Heart right ventricle (tissue), 16 donors: ENCODE measurements around the gene PCED1A. TPM values are rescaled to one million over a fixed set of nuclear protein-coding genes. Genes with fewer than 3 reads are reported as not detected.

Experiments
- ATAC-seq, 8 donors: fragments of 200-7000 bp; cut with Tn5 transposase; one replicate each; pipeline ENCODE4 v1.9.1; 2020; ENCODE audit warnings: mild to moderate bottlenecking in 8 of 8, moderate library complexity in 8 of 8, moderate number of reproducible peaks in 1 of 8
- DNase-seq, 2 donors: peaks; one replicate each; pipeline ENCODE4 v3.0.0-alpha.2; 2020
- H3K27ac ChIP-seq, 10 donors: fragments of 200-600 bp; sonication (generic) in 2 of 10; one replicate each; pipeline versions ENCODE4 v1.5.0 to v1.8.0; 2020 to 2022; ENCODE audit warnings: mild to moderate bottlenecking in 3 of 10
- H3K27me3 ChIP-seq, 7 donors: fragments of 200-600 bp; one replicate each; pipeline ENCODE4 v1.8.0; 2021 to 2022; ENCODE audit warnings: mild to moderate bottlenecking in 2 of 7
- H3K36me3 ChIP-seq, 9 donors: fragments of 200-600 bp; sonication (generic) in 1 of 9; one replicate each; pipeline versions ENCODE4 v1.5.0 to v1.8.0; 2020 to 2022; ENCODE audit warnings: mild to moderate bottlenecking in 2 of 9
- H3K4me1 ChIP-seq, 9 donors: fragments of 200-600 bp; sonication (generic) in 1 of 9; one replicate each; pipeline versions ENCODE4 v1.5.0 to v1.8.0; 2020 to 2022; ENCODE audit warnings: mild to moderate bottlenecking in 4 of 9
- H3K4me3 ChIP-seq, 10 donors: fragments of 200-600 bp; sonication (generic) in 2 of 10; one replicate each; pipeline versions ENCODE4 v1.5.0 to v1.8.0; 2020 to 2022; ENCODE audit warnings: mild to moderate bottlenecking in 7 of 10, moderate library complexity in 2 of 10
- H3K9me3 ChIP-seq, 11 donors: fragments of 200-600 bp in 10 of 11; sonication (generic) in 2 of 11; one replicate each; pipeline versions ENCODE4 v1.5.0 to v1.8.0; 2013 to 2022; ENCODE audit warnings: mild to moderate bottlenecking in 2 of 11, control low read depth in 1 of 11, moderate library complexity in 1 of 11
- WGBS, 2 donors: extraction: QIAGEN DNeasy Blood & Tissue Kit; methylation state at CpG; one replicate each; pipeline ENCODE4 v1.1.7; 2013; ENCODE audit warnings: inconsistent platforms in 1 of 2; 5-methylcytosine and 5-hydroxymethylcytosine counted together
- intact Hi-C, 10 donors: fragments of 100-400 bp; cut with DNase I; formaldehyde crosslinking; loops; one replicate each; pipeline versions ENCODE4 v1.11.1 to v1.14.2; 2022
- long read RNA-seq, 3 donors: library from polyadenylated mRNA; unstranded; transcript quantifications; one replicate each; pipeline ENCODE4 v2.0.0, GENCODE V29; 2020 to 2021
- polyA plus RNA-seq, 2 donors: library from polyadenylated mRNA; stranded (reverse); fragments of 200-250 nt; gene quantifications; one replicate each; pipeline ENCODE4 v1.2.3, GENCODE V29; 2013
- total RNA-seq, 10 donors: library from RNA; stranded (reverse); fragmentation: NEBNext Ultra II Directional in 3 of 10; extraction: Animal tissue kit (Norgen Biotek cat#: 25700) in 3 of 10; gene quantifications; one replicate each; pipeline versions ENCODE4 v1.2.1 to v1.2.4, GENCODE V29; 2021 to 2023
- TF ChIP-seq, protein P1 (sequence below), 9 donors: fragments of 200-600 bp; sonication (generic) in 2 of 9; IDR thresholded peaks; one replicate each; pipeline versions ENCODE4 v1.5.0 to v1.8.0; 2021 to 2022; ENCODE audit warnings: antibody characterized with exemption in 9 of 9, mild to moderate bottlenecking in 5 of 9, moderate library complexity in 1 of 9
- donor health status: Arrhythmogenic right ventricular cardiomyopathy.
- donor health status: ischemic (EF 13 %, LVEDD 7.1; RV severe dilation, severe dysfunction).
- donor health status: healthy with polysubstance abuse.
- donor health status: DM: no; HTN: yes; CAD: no.
- donor health status: DM: no; HTN: no; CAD: no.
- donor health status: ischemic (EF 25% LVEDD 6.9; RV normal size, moderate dysfunction).
- donor health status: ischemic (EF 25% LVEDD 5.7; RV mildly dilated, moderate dysfunction).
- donor health status: healthy.
- donor health status: DM: yes; HTN: yes; CAD: no.
- donor health status: Ischemic cardiomyopathy.
- donor health status: ischemic (EF 35%, LVEDD 5.7; RV mildly dilated, moderate dysfunction).
- donor health status: nonischemic (EF 11% LVEDD 7.7; RV severe dilation, severe dysfunction).
- donor health status: DM: yes; HTN: yes; CAD: no.
- donor health status: PGD.
- donor health status: ischemic (EF 29% LVEDD 5.4; RV normal size, mild dysfunction).
- donor health status: nonischemic (EF 23%, LVEDD 6.1; RV moderate dilation, normal function).

PCED1A gene, protein sequence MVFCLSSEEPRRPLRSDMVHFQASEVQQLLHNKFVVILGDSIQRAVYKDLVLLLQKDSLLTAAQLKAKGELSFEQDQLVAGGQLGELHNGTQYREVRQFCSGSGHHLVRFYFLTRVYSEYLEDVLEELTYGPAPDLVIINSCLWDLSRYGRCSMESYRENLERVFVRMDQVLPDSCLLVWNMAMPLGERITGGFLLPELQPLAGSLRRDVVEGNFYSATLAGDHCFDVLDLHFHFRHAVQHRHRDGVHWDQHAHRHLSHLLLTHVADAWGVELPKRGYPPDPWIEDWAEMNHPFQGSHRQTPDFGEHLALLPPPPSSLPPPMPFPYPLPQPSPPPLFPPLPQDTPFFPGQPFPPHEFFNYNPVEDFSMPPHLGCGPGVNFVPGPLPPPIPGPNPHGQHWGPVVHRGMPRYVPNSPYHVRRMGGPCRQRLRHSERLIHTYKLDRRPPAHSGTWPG
- 10 to 100 TPM in 3 of 10 donors, 1 to 10 TPM in 7; 4.5 to 11.9 (median 6.5) TPM for total RNA-seq
- polyA plus RNA-seq, result 10 to 100 TPM; 10.3 to 36.9 TPM
- long read RNA-seq, donor 1, partial matches to known transcripts, result 1 of 9 reads
- long read RNA-seq, donor 1, other reads (novel, unspliced or antisense), result 7 of 9 reads
- long read RNA-seq, donor 2, partial matches to known transcripts, result 3 of 7 reads
- long read RNA-seq, donor 2, other reads (novel, unspliced or antisense), result 3 of 7 reads
- long read RNA-seq, donor 3, partial matches to known transcripts, result 0 of 6 reads
- long read RNA-seq, donor 3, other reads (novel, unspliced or antisense), result 6 of 6 reads

DNA sequence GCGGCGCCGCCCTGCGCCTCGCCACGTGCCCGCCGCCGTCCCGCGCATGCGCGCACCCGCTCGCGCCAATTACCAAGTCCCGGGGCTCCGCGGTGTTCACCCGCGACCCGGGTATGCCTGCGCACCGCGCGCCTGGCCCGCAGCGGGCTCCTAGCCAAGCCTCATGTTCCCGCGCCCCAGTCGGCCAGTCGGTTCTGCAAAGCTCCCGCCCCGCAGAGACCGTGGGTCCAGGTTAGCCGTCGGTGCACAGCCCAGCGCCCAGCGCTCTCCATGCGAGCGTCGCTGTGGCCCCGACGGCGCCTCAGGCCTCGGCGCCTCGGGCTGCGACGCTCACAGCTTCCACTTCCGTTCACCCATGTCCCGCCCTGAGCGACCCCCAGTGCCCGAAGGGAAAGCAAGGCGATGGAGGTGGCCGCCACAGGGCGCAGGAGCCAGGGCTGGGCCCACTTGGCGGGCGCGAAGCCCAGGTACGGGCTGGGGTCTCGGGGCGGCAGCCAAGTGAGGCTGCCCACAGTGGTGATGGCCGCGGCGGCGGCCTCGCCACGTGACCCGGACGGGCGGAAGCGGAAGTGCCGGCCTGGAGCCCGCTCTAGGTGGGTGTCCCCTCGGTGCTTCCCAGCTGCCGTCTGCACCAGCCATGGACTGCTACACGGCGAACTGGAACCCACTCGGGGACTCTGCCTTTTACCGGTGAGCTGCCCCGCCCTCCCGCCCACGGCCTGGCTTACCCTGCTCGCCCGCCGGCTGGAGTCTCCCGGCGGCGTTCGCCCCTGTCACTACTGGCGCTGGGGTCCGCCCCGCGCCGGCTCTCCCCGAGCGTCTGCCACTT, at the start of gene PCED1A, which contains the start of gene VPS16:
Gene PCED1A (minus strand): TSS at position 518 of the 829 bp plus-strand sequence. CDS start 743 bp downstream, outside the sequence.
Gene VPS16 (plus strand): TSS at position 608 of the 829 bp plus-strand sequence. CDS start 30 bp downstream, at position 638.
- Histone ChIP-seq H3K27me3 (no peaks in the 10 kb centered on the region), H3K36me3 (peaks cover 0 to 37% (median 0%) of the 10 kb centered on the region in 9 donors), H3K9me3 (no peaks in the 10 kb centered on the region), H3K4me3 (peak within 1 kb of the TSS; percentile 73 to 97 (median 90)), H3K4me1 (peaks cover 0 to 23% (median 18%) of the 10 kb centered on the region in 9 donors), H3K27ac (peak within 1 kb of the TSS; percentile 74 to 98 (median 93))
- TF ChIP-seq, protein P1, sequence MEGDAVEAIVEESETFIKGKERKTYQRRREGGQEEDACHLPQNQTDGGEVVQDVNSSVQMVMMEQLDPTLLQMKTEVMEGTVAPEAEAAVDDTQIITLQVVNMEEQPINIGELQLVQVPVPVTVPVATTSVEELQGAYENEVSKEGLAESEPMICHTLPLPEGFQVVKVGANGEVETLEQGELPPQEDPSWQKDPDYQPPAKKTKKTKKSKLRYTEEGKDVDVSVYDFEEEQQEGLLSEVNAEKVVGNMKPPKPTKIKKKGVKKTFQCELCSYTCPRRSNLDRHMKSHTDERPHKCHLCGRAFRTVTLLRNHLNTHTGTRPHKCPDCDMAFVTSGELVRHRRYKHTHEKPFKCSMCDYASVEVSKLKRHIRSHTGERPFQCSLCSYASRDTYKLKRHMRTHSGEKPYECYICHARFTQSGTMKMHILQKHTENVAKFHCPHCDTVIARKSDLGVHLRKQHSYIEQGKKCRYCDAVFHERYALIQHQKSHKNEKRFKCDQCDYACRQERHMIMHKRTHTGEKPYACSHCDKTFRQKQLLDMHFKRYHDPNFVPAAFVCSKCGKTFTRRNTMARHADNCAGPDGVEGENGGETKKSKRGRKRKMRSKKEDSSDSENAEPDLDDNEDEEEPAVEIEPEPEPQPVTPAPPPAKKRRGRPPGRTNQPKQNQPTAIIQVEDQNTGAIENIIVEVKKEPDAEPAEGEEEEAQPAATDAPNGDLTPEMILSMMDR (IDR thresholded peaks at IDR 0.05), result no peak
- ATAC-seq (peak; percentile 98 to 99 (median 99)), DNase-seq (peak; percentile 87 to 91)
- 3% methylated on average over 85 to 98 of the region's 98 CpGs for WGBS, 2 donors
- intact Hi-C loops, result loop anchor here in 5 of 10 donors (2.0 to 10.0 kb wide), 5 partner anchors 86 to 188 kb away; partner anchors contain the start of genes EBF4 (in 1 of the 5), IDH3B (in 1 of the 5) and NOP56 (in 1 of the 5)

DNA sequence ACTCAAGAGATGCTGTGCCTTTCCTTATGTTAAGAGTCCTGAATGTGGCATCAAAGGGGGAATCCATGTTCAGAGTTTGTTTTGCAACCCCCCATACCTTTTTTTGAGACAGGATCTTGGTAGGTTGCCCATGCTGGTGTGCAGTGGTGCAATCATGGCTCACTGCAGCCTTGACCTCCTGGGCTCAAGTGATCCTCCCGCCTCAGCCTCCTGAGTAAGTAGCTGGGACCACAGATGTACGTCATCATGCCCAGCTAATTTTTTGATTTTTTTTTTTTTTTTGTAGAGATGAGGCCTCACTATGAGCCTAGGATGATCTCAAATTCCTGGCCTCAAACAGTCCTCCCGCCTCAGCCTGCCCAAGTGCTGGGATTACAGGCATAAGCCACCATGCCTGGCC, 49.3 kb upstream of the PCED1A start:
- intact Hi-C loops, result no loop called here
- Histone ChIP-seq H3K27ac (no peak overlapping the region), H3K36me3 (no peaks in the 10 kb centered on the region), H3K9me3 (peaks cover 0 to 8% (median 0%) of the 10 kb centered on the region in 11 donors), H3K4me1 (peaks cover 0 to 36% (median 17%) of the 10 kb centered on the region in 9 donors), H3K27me3 (no peaks in the 10 kb centered on the region), H3K4me3 (no peak overlapping the region)
- 96 to 97% methylated on average over 3 of the region's 3 CpGs for WGBS, 2 donors
- ATAC-seq (no peak), DNase-seq (no peak)
- TF ChIP-seq, protein P1 (IDR thresholded peaks at IDR 0.05), result no peak

DNA sequence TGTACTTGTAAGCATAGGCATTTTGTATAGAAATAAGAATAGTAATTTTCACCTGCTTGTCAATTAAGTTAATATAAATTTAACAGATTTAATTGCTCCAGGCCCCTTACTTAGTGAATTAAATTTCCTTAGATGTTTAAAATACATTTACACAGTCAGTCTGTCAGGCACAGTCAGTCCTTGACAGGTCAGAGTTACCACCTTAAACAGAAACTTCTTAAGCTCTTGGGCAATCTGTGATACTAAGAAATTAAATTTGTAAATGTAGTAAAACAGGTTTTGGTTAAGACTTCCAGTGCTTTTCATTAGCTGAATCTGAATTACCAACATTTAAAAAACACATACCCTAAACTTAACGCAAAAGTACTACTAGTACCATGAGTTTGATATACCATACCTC, 48.8 kb upstream of the PCED1A start:
- DNase-seq, result no peak
- no peak for ATAC-seq
- Histone ChIP-seq H3K36me3 (no peaks in the 10 kb centered on the region), H3K4me1 (peaks cover 0 to 42% (median 17%) of the 10 kb centered on the region in 9 donors), H3K27me3 (no peaks in the 10 kb centered on the region), H3K4me3 (no peak overlapping the region), H3K9me3 (peaks cover 0 to 2% (median 0%) of the 10 kb centered on the region in 11 donors), H3K27ac (no peak overlapping the region)
- intact Hi-C loops, result no loop called here
- WGBS, 2 donors, result 46 to 99% methylated on average over 1 of the region's 1 CpG
- TF ChIP-seq, protein P1 (IDR thresholded peaks at IDR 0.05), result no peak
